DMS153 treated with DMSO at 0.1 percent for 48 hours (cell line): ENCODE measurements around the gene KANSL3.
"Not testable (repeated sequence)": the region's sequence is repeated elsewhere in the genome, so short reads cannot be mapped to it uniquely, and the experiment has no call there.

Experiments
- DNase-seq: peaks from one replicate; lab custom pipeline; 2025; ENCODE audit not compliant: unreplicated experiment; lab: John Stamatoyannopoulos, UW

The KANSL3 gene

DNA sequence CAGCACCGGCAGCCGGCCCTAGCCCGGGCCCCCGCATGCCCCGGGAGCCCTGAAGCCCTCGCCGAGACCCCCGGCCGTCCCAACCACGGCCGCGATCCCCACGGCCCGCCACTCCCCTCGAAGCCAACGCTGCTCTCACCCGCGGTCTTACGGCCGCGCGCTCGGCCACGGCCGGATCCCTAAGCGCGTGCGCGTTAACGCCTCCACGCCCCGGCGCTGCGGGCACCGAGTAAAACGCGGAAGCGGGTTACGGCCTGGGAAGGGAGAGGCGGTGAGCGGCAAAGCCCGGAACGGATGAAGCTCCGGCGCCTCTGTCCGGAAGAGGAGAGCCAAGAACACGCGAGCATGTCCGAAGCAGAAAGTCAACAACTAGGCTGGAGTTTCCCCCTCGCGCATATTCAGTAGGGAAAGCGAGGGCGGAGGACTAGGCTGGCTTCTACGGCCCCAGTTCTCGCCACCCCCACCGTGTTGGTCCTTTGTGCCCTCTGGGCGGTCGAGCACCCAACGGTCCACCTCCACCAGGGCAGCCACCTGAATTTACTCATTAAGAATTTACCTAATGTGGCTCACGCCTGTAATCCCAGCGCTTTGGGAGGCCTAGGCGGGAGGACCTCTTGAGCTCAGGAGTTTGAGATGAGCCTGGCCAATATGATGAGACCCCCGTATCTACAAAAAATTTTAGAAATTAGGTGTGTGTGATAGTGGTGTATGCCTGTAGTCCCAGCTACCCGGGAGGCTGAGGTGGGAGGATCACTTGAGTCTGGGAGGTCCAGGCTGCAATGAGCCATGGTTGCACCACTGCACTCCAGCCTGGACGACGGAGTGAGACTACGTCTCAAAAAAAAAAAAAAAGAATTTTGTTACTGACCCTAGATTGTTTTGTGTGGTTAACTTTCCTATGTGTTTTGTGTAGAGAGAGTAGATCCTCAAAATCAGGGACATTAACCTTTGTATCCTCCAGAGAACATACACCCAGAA lies at the start of gene KANSL3:
Gene KANSL3, minus strand, starts transcription at position 169 of the 978 bp plus-strand sequence. CDS start 1,177 bp downstream, outside the sequence.
- DNase-seq = peak; percentile 87

DNA sequence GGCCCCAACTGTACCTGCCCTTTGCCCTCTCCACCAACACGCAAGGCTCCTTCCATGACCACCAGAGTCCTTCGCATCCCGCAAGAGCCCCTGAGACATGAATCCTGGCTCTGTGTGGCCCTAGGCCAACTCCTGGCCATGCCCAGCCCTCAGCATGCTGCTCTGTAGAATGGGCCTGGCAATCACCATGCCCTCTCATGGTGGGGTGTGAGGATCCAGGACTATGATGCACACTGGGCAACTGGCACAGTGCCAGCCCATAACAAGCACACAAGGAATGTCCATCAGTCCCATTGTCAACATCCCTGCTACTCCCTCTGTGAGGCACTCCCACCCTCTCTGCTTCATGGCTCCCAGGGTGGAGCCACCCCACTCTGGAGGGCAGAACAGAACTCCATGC lies 49.2 kb upstream of the KANSL3 start:
- no peak for DNase-seq

DNA sequence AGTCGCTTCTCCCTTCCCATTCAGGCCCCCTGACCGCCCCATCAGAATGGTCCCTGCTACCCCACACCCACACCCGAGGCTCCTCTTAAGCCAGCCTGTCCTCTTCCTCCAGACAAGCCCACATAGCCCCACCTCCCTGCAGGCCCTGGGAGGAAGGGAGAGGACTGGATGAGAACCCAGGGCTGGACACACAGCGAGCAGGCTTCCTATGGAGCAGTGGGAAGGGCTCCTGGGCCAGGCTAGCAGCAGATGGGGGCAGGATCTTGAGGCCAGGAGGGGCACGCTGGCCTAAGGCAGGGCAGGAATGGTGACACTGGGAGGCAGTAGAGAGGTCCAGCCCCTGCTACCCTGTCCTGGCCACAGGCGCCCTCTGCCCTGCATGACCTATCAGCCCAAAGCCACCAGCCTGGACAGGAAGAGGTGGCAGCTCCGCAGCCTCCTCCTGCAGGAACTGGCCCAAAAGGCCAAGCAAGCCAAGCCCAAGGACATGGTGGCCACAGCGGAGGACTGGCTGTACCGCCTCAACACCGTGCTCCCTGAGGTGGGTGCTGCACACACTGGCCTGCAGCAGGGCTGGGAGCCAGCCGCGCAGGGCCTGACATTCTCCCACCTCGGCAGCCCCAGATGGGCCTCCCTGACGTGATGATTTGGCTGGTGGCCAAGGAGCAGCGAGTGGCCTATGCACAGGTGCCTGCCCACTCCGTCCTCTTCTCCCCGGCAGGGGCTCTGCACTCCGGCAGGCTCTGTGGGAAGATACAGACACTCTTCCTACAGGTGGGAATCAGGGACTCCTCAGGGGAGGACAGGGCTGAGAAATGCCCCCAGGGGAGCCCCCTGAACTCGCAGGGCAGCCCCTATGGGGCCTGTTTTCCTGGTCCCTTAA lies 47.7 kb upstream of the KANSL3 start:
- no peak for DNase-seq

DNA sequence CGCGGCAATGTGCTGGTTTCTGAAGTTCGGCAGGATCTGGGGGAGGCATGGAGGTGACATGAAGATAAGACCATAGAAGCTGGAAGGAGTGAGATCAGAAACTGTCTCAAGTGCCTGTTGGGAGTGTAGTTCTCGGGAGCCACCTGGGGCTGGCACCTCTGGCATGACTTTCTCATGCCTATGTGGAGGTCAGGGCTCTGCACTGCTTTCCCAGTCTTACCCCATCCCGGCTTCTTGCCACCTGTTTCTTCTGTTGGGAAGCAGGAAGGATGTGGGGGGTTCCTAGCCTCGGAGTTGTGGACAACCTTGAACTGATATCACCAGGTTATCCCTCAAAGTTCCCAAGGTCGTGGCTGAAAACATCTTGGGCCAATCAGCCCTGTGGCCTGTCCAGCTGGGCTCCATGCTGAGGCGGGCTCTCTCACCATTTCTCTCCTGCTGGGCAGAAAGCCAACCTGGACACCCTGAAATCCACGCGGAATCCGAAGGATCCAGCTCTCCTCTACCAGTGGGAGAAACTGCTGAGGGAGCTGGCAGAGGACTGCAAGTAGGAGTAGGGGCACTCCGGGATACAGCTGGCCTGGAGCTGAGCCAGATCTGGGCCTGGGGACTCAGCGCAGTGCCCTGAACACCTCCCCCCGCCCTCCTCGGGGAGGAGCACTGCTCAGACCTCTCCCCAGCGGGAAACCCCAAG lies 46.9 kb upstream of the KANSL3 start:
- DNase-seq = no peak

DNA sequence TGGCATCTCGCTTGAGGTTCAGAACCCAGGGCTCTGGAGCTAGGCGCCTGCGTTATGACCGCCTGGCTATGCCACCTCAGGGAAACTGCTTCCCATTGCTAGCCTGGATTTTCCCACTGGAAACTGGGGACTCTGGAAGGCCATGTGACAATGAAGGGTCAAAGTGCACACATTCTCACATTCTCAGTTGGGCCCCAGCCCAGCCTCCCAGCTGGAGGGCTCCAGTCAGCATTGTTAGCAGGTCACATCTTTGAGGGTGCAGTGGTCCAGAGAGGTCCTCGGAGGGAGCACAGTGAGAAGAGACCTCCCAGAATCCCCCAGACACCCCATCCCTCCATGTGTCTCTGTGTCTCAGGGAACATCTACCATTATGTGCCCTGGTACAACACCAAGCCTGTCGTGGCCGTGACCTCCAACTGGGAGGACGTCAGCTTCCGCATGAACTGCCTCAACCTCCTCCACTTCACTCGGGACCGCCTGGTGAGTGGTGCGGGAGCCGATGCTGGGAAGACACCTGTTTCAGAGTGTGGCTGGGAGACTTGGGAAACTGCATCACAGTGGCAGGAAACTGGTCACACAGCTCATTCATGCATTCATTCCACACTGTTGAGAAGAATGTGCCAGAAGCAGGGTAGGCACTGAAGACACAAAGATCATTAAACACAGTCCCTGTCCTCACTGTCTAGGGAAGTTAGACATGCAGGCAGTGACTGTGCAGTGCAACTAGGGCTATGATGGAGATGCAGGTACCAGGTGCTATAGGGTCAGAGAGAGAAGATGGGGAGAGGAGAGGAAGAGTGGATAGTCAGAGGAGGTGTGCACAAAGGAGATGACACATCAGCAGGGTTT lies 46.1 kb upstream of the KANSL3 start:
- DNase-seq = no peak

DNA sequence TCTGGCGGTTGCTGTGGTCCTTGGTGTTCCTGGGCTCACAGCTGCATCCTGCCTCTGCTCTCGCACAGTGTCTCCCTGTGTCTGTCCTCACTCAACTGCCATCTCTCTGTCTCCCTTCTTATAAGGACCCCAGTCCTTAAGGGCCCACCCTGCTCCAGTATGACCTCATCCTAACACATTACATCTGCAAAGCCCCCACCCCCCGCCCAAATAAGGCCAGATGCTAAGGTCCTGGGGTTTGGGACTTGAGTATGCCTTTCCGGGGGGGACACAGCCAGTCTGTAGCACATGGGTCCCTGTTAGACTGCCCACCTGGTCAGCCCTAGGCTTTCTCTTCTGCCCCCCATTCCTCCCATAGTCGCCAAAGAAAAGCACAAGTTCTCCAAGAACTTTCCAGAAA lies 45.2 kb upstream of the KANSL3 start:
- no peak for DNase-seq

DNA sequence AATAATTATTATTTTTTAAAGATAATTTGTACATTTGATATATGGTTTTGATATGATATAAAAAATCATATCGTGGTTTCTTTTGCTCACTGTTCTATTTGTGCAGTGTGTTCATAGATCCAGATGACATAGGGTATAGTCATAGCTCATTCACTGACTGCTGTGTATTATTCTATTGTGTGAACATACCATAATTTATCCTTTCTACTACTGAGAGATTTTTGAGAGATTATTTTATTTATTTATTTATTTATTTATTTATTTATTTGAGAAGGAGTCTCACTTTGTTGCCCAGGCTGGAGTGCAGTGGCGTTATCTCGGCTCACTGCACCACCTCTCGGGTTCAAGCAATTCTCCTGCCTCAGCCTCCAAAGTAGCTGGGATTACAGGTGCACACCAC lies 43.4 kb upstream of the KANSL3 start:
- no peak for DNase-seq

DNA sequence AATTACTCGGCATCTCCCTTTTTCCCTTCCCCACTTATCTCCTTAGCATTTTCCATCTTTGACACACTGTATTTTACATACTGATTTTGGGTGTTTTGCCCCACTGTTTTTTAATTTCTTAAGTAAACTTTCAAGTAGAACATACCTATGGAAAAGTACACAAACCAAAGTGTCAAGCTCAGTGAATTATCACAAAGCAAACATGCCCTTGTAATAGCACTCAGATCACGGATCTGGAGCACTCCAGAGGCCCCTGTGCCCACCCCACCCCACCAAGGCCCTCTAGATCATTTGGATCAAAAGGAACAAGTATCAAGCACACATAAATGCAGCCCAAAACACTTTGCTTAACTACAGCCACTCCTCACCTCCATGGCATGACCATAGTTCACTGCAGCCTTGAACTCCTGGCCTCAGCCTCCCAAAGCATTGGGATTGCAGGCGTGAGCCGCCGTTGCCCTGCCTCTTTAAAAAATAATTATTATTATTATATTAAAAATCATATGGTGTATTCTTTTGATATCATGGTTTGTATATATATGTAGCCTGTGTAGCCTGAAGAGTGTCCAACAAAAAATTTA lies 42.5 kb upstream of the KANSL3 start:
- no peak for DNase-seq

DNA sequence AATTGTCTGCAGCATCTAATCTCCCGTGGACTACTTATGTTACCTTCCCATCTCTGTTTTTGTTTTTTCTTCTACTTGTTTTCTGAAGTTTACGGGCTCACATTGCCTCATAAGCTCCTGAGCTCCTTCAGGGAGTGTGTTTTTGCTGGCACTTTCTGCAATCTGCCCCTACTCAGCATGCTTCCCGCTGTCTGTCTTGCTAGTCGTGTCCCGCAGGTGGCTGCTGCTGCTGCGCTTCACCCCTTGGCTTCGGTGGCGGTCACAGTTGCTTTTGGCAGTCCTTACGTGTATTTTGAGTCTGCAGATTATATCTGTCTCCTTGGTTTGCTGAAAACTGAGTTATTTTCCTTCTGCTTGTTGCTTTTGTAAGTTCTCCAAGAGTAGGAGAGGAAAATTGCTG lies 41.7 kb upstream of the KANSL3 start:
- DNase-seq = no peak

DNA sequence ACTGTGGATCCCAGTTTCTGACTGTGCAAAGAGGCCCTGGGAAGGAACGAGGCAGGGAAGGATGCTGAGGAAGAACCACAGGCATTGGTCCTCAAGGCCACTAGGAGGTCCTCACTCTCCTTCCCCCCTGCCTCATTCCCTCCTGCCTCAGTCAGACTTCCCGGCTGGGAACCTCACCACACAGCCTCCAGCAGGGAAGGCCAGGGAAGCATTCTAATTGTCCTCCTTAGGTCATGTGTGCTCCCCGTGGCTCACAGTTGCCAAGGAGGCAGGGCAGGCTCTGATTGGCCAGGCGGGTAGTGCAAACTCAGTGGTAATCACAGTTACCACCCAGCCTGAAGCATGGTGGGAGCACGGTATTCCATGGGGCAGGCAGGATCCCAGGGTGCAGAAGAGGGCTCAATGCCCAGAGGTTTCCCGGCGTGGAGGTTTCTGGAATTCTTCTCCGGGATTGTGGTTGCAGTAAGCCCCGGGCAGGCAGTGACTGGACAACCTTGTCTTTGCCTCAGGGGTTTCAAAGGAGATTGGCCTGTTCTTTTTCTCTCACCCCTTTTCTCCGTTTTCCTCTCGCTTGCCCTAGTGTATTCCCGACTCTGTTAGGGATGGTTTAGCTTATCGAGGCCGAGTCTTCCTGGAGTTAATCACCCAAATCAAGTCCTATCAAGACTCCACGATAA lies 31.6 kb upstream of the KANSL3 start:
- DNase-seq = no peak

DNA sequence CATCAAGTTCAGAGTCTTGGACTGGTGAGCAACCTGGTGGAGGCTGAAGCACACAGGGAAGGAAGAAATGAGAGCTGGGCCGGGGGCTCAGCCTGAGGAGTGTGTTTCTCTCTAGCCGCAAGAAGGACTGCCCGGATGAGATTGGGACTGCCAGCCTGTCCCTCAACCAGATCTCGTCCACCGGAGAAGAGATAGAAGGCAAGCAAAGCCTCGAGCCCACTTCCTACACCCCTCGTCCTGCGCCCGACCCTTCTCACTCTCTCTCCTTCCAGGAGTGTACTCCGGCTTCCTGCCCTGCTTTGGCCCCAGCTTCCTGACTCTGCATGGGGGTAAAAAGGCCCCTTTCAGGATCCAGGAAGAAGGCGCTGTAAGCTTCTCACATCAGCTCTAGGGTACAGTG lies 30.7 kb upstream of the KANSL3 start:
- no peak for DNase-seq

DNA sequence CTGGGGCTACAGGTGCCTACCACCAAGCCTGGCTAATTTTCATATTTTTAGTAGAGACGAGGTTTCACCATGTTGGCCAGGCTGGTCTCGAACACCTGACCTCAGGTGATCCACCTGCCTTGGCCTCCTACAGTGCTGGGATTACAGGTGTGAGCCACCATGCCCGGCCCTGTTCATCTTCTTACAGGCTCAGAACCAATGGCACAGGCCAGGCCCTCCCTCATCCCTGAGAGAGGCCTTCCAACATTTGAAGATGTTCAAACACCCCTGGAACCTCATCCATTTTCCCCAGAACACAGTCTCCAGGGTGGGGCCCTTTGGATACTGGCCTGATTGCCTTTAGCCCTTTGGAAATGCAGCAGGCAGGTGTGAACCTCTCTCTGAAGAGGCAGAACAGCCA lies 27.6 kb upstream of the KANSL3 start:
- not testable (repeated sequence) for DNase-seq

DNA sequence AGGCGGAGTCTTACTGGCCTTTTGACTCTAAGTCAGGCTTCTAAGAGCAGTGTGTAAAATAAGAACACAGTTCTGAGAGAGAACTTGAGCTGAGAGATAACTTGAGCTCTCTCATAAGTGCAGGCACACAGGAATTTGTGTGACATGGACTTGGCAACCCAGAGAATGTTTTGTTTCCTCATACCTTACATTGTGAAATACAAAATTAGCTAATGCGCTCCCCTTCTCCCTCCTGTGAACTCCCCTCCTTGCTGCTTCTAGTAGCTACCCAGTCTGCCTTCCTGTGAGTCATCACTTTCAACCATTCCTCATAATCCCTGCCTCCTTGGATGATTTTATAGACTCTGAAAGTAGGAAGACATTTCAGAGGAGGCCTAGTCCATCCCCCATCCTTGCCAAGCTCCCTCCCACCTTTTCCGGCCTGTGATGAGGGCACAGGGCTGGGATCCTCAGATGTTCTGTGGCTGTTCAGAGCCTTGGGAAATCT lies 27.0 kb upstream of the KANSL3 start:
- DNase-seq = no peak

DNA sequence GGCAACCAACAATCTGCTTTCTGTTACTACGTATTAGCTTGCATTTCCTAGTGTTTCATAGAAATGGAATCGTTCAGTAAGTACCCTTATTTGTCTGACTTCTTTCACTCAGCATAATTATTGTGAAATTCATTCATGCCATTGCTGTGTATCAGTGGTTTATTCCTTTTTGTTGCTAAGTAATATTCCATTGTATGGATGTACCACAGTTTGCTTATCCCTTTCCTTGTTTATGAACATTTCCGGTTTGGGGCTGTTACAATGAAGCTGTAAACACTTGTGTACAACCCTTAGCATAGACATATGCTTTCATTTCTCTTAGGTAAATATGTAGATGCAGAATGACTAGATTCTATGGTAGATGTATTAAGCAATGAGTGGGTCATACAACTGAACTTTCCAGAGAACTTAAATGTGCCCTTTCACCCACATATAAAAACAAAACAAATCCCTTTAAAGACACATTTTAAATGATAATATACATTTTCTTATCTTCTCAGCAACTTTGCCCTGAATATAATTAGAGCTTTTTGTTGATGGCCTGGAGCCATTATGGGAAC lies 26.3 kb upstream of the KANSL3 start:
- DNase-seq = no peak

DNA sequence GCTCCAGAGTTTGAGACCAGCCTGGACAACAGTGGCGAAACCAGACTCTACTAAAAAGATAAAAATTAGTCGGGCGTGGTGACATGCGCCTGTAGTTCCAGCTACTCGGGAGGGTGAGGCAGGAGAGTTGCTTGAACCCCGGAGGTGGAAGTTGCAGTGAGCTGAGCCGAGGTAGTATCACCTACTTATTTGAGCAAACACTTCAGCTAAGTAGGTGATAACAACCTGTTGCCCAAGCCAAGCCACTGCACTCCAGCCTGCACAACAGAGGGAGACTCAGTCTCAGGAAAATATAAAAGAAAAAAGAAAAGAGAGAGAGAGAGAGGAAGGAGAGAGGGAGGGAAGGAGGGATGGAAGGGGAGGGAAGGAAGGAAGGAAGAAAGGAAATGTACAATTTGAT lies 25.7 kb upstream of the KANSL3 start:
- no peak for DNase-seq

DNA sequence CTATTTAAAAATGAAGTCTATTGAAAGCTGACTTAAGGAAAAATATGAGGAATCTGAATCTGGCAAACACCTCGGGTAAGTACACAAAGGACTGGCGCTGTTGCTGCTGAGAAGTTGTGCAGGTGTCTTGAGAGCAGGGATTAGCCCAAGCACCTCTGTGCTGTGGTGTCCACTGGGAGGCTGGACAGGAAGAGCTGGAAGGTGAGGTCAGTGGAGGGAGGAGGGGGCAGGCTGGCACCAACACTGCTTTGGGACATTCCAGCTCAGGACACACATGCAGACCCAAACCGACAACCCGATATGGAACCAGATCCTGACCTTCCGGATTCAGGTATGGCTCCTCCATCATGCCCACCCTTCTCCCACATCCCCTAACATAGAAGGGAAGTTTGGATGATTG lies 25.1 kb upstream of the KANSL3 start:
- DNase-seq = no peak

DNA sequence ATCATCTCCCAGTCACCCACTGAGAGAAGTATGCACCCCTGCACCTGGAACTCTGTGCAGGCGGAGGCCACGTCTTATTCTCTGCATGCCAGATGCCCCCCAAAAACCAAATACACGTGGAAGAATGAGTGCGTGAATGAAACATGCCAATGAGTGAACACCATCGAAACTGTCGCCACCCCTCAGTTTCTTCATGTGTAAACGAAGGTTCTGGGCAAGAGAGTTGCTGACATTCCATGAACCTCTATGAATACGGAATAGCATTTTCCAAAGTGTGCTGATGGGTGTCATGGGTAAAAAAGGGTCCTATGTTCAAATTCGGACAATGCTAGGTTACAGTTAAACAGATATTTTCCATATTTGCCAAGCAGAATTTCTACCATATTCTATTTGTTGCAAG lies 24.2 kb upstream of the KANSL3 start:
- DNase-seq = no peak

DNA sequence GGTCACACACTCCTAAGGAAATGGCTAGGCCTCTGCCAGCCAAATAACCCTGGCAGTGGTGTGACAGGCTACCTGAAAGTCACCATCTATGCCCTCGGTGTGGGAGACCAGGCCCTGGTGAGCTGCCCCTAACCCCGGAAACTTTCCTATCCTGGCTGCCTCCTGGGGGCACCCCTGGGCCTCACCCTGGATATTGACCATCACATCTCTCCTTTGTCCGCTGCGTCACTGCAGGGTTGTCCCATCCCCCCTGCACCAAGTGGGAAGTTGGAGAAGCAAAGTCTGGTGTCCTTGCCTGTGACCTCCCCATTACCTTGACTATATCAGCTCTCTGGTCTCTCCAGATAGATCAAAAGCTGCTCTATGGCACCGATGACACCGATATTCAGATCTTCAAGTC lies 23.2 kb upstream of the KANSL3 start:
- no peak for DNase-seq

DNA sequence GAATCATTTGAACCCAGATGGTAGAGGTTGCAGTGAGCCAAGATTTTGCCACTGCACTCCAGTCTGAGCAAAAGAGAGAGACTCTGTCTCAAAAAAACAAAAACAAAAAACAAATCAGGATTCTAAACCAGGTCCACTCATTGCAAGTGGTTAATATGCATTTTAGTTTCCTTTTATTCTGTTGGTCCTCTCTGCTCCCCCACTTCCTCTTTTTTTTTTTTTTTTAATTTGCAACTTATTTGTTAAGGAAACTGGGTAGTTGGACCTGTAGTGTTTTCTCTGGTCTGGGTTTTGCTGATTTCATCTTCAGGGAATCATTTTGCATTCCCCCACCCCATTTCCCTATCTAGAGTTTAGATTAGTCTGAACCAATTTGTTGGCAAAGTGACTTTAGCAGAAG lies 18.4 kb upstream of the KANSL3 start:
- no peak for DNase-seq
